Neural cell (in vitro differentiated cells): Measurements from ENCODE around the gene MXD3. TPM values are rescaled to one million over a fixed set of nuclear protein-coding genes. Genes with fewer than 3 reads are reported as not detected.

ENCODE experiments used
- H2AFZ ChIP-seq: fragments of 200-600, 300-800 bp; sonication (generic), shearing (Covaris generic); 2 replicates; pipeline ENCODE4 v1.6.0; 2014; ENCODE audit warnings: low read depth, mild to moderate bottlenecking, antibody characterized with exemption, low read length, moderate library complexity
- H3F3A ChIP-seq: fragments of 200-600 bp; shearing (Covaris generic); 2 replicates; pipeline ENCODE4 v1.6.1; 2016; ENCODE audit warnings: mild to moderate bottlenecking, moderate library complexity, mixed read lengths, antibody characterized with exemption, low read length; ENCODE audit not compliant: insufficient read depth, poor library complexity, severe bottlenecking
- H3K27ac ChIP-seq: fragments of 200-600, 300-800 bp; sonication (generic), shearing (Covaris generic); 2 replicates; pipeline ENCODE4 v1.5.1; 2014; ENCODE audit warnings: mild to moderate bottlenecking, low read length, moderate library complexity
- H3K27me3 ChIP-seq: fragments of 300-800, 200-600 bp; sonication (generic), shearing (Covaris generic); 2 replicates; pipeline ENCODE4 v1.6.0; 2014; ENCODE audit warnings: mild to moderate bottlenecking, low read depth, low read length, moderate library complexity; ENCODE audit not compliant: insufficient read depth
- H3K36me3 ChIP-seq: fragments of 300-800, 200-600 bp; sonication (generic), shearing (Covaris generic); 2 replicates; pipeline ENCODE4 v1.5.1; 2014; ENCODE audit warnings: mild to moderate bottlenecking, antibody characterized with exemption, low read length, moderate library complexity; ENCODE audit not compliant: insufficient read depth
- H3K4me2 ChIP-seq: fragments of 300-800, 200-600 bp; sonication (generic), shearing (Covaris generic); 2 replicates; pipeline ENCODE4 v1.6.0; 2014; ENCODE audit warnings: mild to moderate bottlenecking, low read length
- H3K4me3 ChIP-seq: fragments of 300-800, 200-600 bp; sonication (generic), shearing (Covaris generic); 2 replicates; pipeline ENCODE4 v1.5.1; 2014; ENCODE audit warnings: mild to moderate bottlenecking, low read length, moderate library complexity
- H3K79me2 ChIP-seq: fragments of 200-600 bp; shearing (Covaris generic); replicated peaks from 2 replicates; pipeline ENCODE4 v1.6.0; 2014; ENCODE audit warnings: mild to moderate bottlenecking, low read length, moderate library complexity; ENCODE audit not compliant: insufficient read depth
- H3K9ac ChIP-seq: fragments of 300-800, 200-600 bp; sonication (generic), shearing (Covaris generic); 2 replicates; pipeline ENCODE4 v1.6.1; 2016; ENCODE audit warnings: mild to moderate bottlenecking, low read length, mixed read lengths
- H3K9me2 ChIP-seq: fragments of 200-600 bp; shearing (Covaris generic); 2 replicates; pipeline ENCODE4 v1.6.1; 2016; ENCODE audit warnings: mild to moderate bottlenecking, low read length, mixed read lengths; ENCODE audit not compliant: insufficient read depth
- H3K9me3 ChIP-seq: fragments of 200-600, 300-800 bp; sonication (generic), shearing (Covaris generic); 2 replicates; pipeline ENCODE4 v1.6.1; 2016; ENCODE audit warnings: mild to moderate bottlenecking, mixed run types, low read length, moderate library complexity, mixed read lengths
- H4K20me1 ChIP-seq: fragments of 200-600 bp; shearing (Covaris generic); 2 replicates; pipeline ENCODE4 v1.6.1; 2016; ENCODE audit warnings: mild to moderate bottlenecking, mixed run types; ENCODE audit not compliant: insufficient read depth
- EP300 ChIP-seq: fragments of 450-650 bp; conservative IDR thresholded peaks from 2 replicates; pipeline ENCODE4 v1.6.1; 2014; ENCODE audit warnings: antibody characterized with exemption, mild to moderate bottlenecking, moderate library complexity; ENCODE audit not compliant: poor library complexity, severe bottlenecking
- EZH2 ChIP-seq: fragments of 200-600, 300-800 bp; shearing (Covaris generic), sonication (generic); IDR thresholded peaks from 2 replicates; pipeline ENCODE4 v1.6.1; 2014; ENCODE audit warnings: antibody characterized with exemption, low read length, borderline replicate concordance, mild to moderate bottlenecking; ENCODE audit not compliant: insufficient read depth, poor library complexity, severe bottlenecking
- MXI1 ChIP-seq: fragments of 450-650 bp; conservative IDR thresholded peaks from 2 replicates; pipeline ENCODE4 v1.6.1; 2014; ENCODE audit warnings: antibody characterized with exemption, mild to moderate bottlenecking; ENCODE audit not compliant: poor library complexity, severe bottlenecking
- POLR2AphosphoS5 ChIP-seq: IDR thresholded peaks from 2 replicates; pipeline ENCODE4 v1.6.1; 2012
- RAD21 ChIP-seq: fragments of 450-650 bp; conservative IDR thresholded peaks from 2 replicates; pipeline ENCODE4 v1.6.1; 2014; ENCODE audit warnings: antibody characterized with exemption, mild to moderate bottlenecking, moderate library complexity
- SMC3 ChIP-seq: fragments of 450-650 bp; conservative IDR thresholded peaks from 2 replicates; pipeline ENCODE4 v1.6.1; 2014; ENCODE audit warnings: antibody characterized with exemption, mild to moderate bottlenecking, moderate library complexity; ENCODE audit not compliant: poor library complexity
- TAF1 ChIP-seq: IDR thresholded peaks from 2 replicates; pipeline ENCODE4 v1.6.1; 2012; ENCODE audit warnings: low read depth
- polyA plus RNA-seq: library from polyadenylated mRNA; depleted of rRNA; stranded (reverse); fragments of >200 nt; gene quantifications from 2 replicates; pipeline ENCODE4 v1.2.3, GENCODE V29; 2014
- TF ChIP-seq, protein P1 (sequence below): fragments of 450-650 bp; IDR thresholded peaks from 2 replicates; pipeline ENCODE4 v1.5.1; 2014; ENCODE audit warnings: antibody characterized with exemption, mild to moderate bottlenecking, moderate library complexity; ENCODE audit not compliant: poor library complexity, severe bottlenecking

MXD3 gene
- polyA plus RNA-seq, 1 donor from 2014 or later = 9.3 TPM

DNA sequence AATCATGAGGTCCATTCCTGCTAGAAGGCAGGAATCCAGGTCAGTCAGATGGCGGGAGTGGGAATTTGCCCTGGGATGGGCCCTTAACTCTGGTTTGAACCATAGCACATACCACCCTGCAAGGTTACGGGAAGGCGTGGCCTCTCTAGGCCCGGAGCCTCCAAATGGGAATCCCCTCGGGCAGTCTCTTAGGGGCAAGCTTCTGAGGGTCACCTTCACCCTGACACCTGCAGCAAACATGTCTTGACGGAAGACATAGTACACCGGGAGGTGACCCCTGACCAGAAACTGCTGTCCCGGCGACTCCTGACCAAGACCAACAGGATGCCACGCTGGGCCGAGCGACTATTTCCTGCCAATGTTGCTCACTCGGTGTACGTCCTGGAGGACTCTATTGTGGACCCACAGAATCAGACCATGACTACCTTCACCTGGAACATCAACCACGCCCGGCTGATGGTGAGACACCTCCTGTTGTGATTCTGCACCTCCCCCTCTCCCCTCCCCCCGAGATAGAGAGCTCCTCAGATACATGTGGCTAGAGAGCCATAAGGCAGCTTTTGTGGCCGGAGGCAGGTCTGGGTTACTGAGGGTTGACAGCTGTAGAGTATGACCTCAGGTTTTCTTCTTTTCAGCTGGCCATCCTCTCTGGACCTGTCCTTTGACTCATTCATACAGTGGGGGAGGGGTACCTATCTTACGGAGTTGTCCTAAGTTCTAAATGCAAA, 7.1 kb downstream of the MXD3 start:
- TF ChIP-seq SMC3 (no peak), MXI1 (no peak)
- TF ChIP-seq, protein P1, sequence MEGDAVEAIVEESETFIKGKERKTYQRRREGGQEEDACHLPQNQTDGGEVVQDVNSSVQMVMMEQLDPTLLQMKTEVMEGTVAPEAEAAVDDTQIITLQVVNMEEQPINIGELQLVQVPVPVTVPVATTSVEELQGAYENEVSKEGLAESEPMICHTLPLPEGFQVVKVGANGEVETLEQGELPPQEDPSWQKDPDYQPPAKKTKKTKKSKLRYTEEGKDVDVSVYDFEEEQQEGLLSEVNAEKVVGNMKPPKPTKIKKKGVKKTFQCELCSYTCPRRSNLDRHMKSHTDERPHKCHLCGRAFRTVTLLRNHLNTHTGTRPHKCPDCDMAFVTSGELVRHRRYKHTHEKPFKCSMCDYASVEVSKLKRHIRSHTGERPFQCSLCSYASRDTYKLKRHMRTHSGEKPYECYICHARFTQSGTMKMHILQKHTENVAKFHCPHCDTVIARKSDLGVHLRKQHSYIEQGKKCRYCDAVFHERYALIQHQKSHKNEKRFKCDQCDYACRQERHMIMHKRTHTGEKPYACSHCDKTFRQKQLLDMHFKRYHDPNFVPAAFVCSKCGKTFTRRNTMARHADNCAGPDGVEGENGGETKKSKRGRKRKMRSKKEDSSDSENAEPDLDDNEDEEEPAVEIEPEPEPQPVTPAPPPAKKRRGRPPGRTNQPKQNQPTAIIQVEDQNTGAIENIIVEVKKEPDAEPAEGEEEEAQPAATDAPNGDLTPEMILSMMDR = no peak
- Histone ChIP-seq H3K9ac (peak overlapping the region; percentile 91), H3K79me2 (peaks cover 16% of the 10 kb centered on the region), H3K27ac (peak overlapping the region; percentile 39), H3K4me3 (peak overlapping the region; percentile 100), H3K27me3 (no peaks in the 10 kb centered on the region), H4K20me1 (no peaks in the 10 kb centered on the region), H3K36me3 (no peaks in the 10 kb centered on the region), H3K4me2 (peak overlapping the region; percentile 93), H3K9me2 (no peaks in the 10 kb centered on the region), H3K9me3 (no peaks in the 10 kb centered on the region), H2AFZ (no peak overlapping the region), H3F3A (no peaks in the 10 kb centered on the region)

DNA sequence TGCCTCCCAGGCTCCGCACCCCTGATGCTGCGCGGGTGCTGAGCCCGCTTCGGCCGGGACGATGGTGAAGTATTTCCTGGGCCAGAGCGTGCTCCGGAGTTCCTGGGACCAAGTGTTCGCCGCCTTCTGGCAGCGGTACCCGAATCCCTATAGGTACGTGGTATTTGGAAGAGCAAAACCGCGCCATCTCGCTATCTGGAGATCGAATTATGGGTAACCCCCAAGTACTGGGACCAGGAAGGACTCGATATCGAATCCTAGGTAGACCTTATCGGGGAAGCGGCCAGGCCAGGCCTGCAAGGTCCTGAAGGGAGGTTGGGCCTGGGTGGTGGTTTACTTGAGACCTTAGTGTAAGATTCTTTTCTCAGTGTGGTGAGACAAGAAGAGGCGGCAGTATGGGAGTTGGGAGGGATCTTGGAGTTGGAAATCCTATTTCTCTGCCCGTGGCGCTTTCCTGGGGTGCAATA, 7.7 kb downstream of the MXD3 start:
- no peaks in the 10 kb centered on the region for H3K36me3 ChIP-seq
- no peaks in the 10 kb centered on the region for H3K9me2 ChIP-seq
- peaks cover 16% of the 10 kb centered on the region for H3K79me2 ChIP-seq

More for the DNA sequence above, 7.7 kb downstream of the MXD3 start:
- H3K4me2 ChIP-seq = peak overlapping the region; percentile 93
- no peaks in the 10 kb centered on the region for H3F3A ChIP-seq
- H4K20me1 ChIP-seq = no peaks in the 10 kb centered on the region
- TF ChIP-seq EZH2 (no peak), POLR2AphosphoS5 (no peak), RAD21 (no peak), TAF1 (no peak), MXI1 (peak; percentile 17), SMC3 (no peak), EP300 (no peak)
- TF ChIP-seq, protein P1 = no peak
- peak overlapping the region; percentile 39 for H3K27ac ChIP-seq
- no peaks in the 10 kb centered on the region for H3K9me3 ChIP-seq
- H3K27me3 ChIP-seq = no peaks in the 10 kb centered on the region
- peak overlapping the region; percentile 91 for H3K9ac ChIP-seq
- H2AFZ ChIP-seq = no peak overlapping the region
- H3K4me3 ChIP-seq = peak overlapping the region; percentile 100
